Effector memory CD8-positive, alpha-beta T cell (primary cell): ENCODE measurements around the gene ATP8B4.

Experiments
- ATAC-seq: fragments of 150-1000 bp; cut with Tn5 transposase; replicated peaks from 2 replicates; pipeline ENCODE4 v1.10.0; 2021; ENCODE audit warnings: mild to moderate bottlenecking, moderate library complexity
- DNase-seq, 3 experiments: peaks; one replicate each; pipeline ENCODE4 v3.0.0; 2021
- H3K27ac Mint-ChIP-seq, 2 donors: one replicate each; pipeline ENCODE4 v1.8.0; 2022; ENCODE audit warnings: mild to moderate bottlenecking in 2 of 2, mixed read lengths in 2 of 2, moderate library complexity in 2 of 2
- H3K27me3 Mint-ChIP-seq, 2 donors: one replicate each; pipeline ENCODE4 v1.8.0; 2022; ENCODE audit warnings: mixed read lengths in 2 of 2
- H3K36me3 Mint-ChIP-seq: one replicate; pipeline ENCODE4 v1.8.0; 2022; ENCODE audit warnings: mild to moderate bottlenecking, moderate library complexity, mixed read lengths; ENCODE audit not compliant: insufficient read depth
- H3K4me1 Mint-ChIP-seq, 2 donors: one replicate each; pipeline ENCODE4 v1.8.0; 2022; ENCODE audit warnings: low read depth in 2 of 2, mixed read lengths in 2 of 2
- H3K4me3 Mint-ChIP-seq, 2 donors: one replicate each; pipeline ENCODE4 v1.8.0; 2022; ENCODE audit warnings: mild to moderate bottlenecking in 2 of 2, mixed read lengths in 2 of 2, moderate library complexity in 2 of 2
- H3K9me3 Mint-ChIP-seq, 2 donors: one replicate each; pipeline ENCODE4 v1.8.0; 2022; ENCODE audit warnings: mixed read lengths in 2 of 2

Gene ATP8B4

GRCh38 chr15:49927189-49927861 is 191.7 kb downstream of the ATP8B4 start:
- Mint-ChIP-seq H3K36me3 (no peaks in the 10 kb centered on the region), H3K4me1 (no peaks in the 10 kb centered on the region), H3K4me3 (no peak overlapping the region), H3K27me3 (peaks cover 0 to 7% of the 10 kb centered on the region in 2 donors), H3K9me3 (no peaks in the 10 kb centered on the region), H3K27ac (no peak overlapping the region)
- DNase-seq (no peak), ATAC-seq (no peak)

GRCh38 chr15:49926740-49927139 is 192.3 kb downstream of the ATP8B4 start:
- no peaks in the 10 kb centered on the region for H3K9me3 Mint-ChIP-seq
- no peak overlapping the region for H3K27ac Mint-ChIP-seq
- no peaks in the 10 kb centered on the region for H3K36me3 Mint-ChIP-seq
- peaks cover 0 to 7% of the 10 kb centered on the region in 2 donors for H3K27me3 Mint-ChIP-seq
- H3K4me3 Mint-ChIP-seq, result no peak overlapping the region
- no peak for DNase-seq
- no peaks in the 10 kb centered on the region for H3K4me1 Mint-ChIP-seq
- ATAC-seq, result no peak

- no peaks in the 10 kb centered on the region for H3K36me3 Mint-ChIP-seq
- H3K27me3 Mint-ChIP-seq, result peaks cover 0 to 7% of the 10 kb centered on the region in 2 donors
- DNase-seq (no peak), ATAC-seq (no peak)
- no peak overlapping the region for H3K27ac Mint-ChIP-seq
- no peaks in the 10 kb centered on the region for H3K4me1 Mint-ChIP-seq
- no peak overlapping the region for H3K4me3 Mint-ChIP-seq
- H3K9me3 Mint-ChIP-seq, result no peaks in the 10 kb centered on the region
These were observed 195.4 kb downstream of the ATP8B4 start for GRCh38 chr15:49923671-49924070.

GRCh38 chr15:49919034-49919433 is 200.0 kb downstream of the ATP8B4 start:
- ATAC-seq (no peak), DNase-seq (no peak)
- Mint-ChIP-seq H3K9me3 (no peaks in the 10 kb centered on the region), H3K27ac (no peak overlapping the region), H3K4me1 (no peaks in the 10 kb centered on the region), H3K27me3 (no peaks in the 10 kb centered on the region), H3K36me3 (no peaks in the 10 kb centered on the region), H3K4me3 (no peak overlapping the region)

GRCh38 chr15:49918121-49918520 is 200.9 kb downstream of the ATP8B4 start:
- DNase-seq, result no peak
- Mint-ChIP-seq H3K9me3 (no peaks in the 10 kb centered on the region), H3K4me1 (no peaks in the 10 kb centered on the region), H3K4me3 (no peak overlapping the region), H3K27me3 (no peaks in the 10 kb centered on the region), H3K36me3 (no peaks in the 10 kb centered on the region), H3K27ac (no peak overlapping the region)
- ATAC-seq, result no peak

GRCh38 chr15:49916998-49917397 is 202.0 kb downstream of the ATP8B4 start:
- DNase-seq (no peak), ATAC-seq (no peak)
- no peak overlapping the region for H3K4me3 Mint-ChIP-seq
- no peak overlapping the region for H3K27ac Mint-ChIP-seq
- no peaks in the 10 kb centered on the region for H3K4me1 Mint-ChIP-seq
- no peaks in the 10 kb centered on the region for H3K36me3 Mint-ChIP-seq
- no peaks in the 10 kb centered on the region for H3K9me3 Mint-ChIP-seq
- no peaks in the 10 kb centered on the region for H3K27me3 Mint-ChIP-seq

GRCh38 chr15:49915822-49916221 is 203.2 kb downstream of the ATP8B4 start:
- Mint-ChIP-seq H3K27me3 (no peaks in the 10 kb centered on the region), H3K4me3 (no peak overlapping the region), H3K9me3 (no peaks in the 10 kb centered on the region), H3K27ac (no peak overlapping the region), H3K36me3 (no peaks in the 10 kb centered on the region), H3K4me1 (no peaks in the 10 kb centered on the region)
- ATAC-seq, result no peak
- no peak for DNase-seq

GRCh38 chr15:49908933-49909295 is 210.1 kb downstream of the ATP8B4 start:
- H3K4me3 Mint-ChIP-seq, result no peak overlapping the region
- H3K36me3 Mint-ChIP-seq, result no peaks in the 10 kb centered on the region
- H3K9me3 Mint-ChIP-seq, result no peaks in the 10 kb centered on the region
- no peaks in the 10 kb centered on the region for H3K4me1 Mint-ChIP-seq
- DNase-seq (no peak), ATAC-seq (no peak)
- H3K27ac Mint-ChIP-seq, result no peak overlapping the region
- H3K27me3 Mint-ChIP-seq, result peaks cover 8 to 22% of the 10 kb centered on the region in 2 donors

GRCh38 chr15:49908236-49908932 is 210.6 kb downstream of the ATP8B4 start:
- no peak overlapping the region for H3K4me3 Mint-ChIP-seq
- no peak overlapping the region for H3K27ac Mint-ChIP-seq
- DNase-seq (no peak), ATAC-seq (no peak)
- H3K36me3 Mint-ChIP-seq, result no peaks in the 10 kb centered on the region
- no peaks in the 10 kb centered on the region for H3K9me3 Mint-ChIP-seq
- peaks cover 8 to 22% of the 10 kb centered on the region in 2 donors for H3K27me3 Mint-ChIP-seq
- no peaks in the 10 kb centered on the region for H3K4me1 Mint-ChIP-seq

- ATAC-seq, result no peak
- H3K4me1 Mint-ChIP-seq, result no peaks in the 10 kb centered on the region
- no peak overlapping the region for H3K27ac Mint-ChIP-seq
- no peak overlapping the region for H3K4me3 Mint-ChIP-seq
- no peaks in the 10 kb centered on the region for H3K9me3 Mint-ChIP-seq
- no peak for DNase-seq
- H3K36me3 Mint-ChIP-seq, result no peaks in the 10 kb centered on the region
- H3K27me3 Mint-ChIP-seq, result peaks cover 8 to 22% of the 10 kb centered on the region in 2 donors
These were observed 212.1 kb downstream of the ATP8B4 start for GRCh38 chr15:49906966-49907365.

- ATAC-seq (no peak), DNase-seq (no peak)
- no peaks in the 10 kb centered on the region for H3K9me3 Mint-ChIP-seq
- no peak overlapping the region for H3K27ac Mint-ChIP-seq
- no peaks in the 10 kb centered on the region for H3K36me3 Mint-ChIP-seq
- peaks cover 8 to 22% of the 10 kb centered on the region in 2 donors for H3K27me3 Mint-ChIP-seq
- H3K4me1 Mint-ChIP-seq, result no peaks in the 10 kb centered on the region
- no peak overlapping the region for H3K4me3 Mint-ChIP-seq
These were observed 213.8 kb downstream of the ATP8B4 start for GRCh38 chr15:49905221-49905620.

GRCh38 chr15:49904296-49904695 is 214.7 kb downstream of the ATP8B4 start:
- Mint-ChIP-seq H3K9me3 (no peaks in the 10 kb centered on the region), H3K27me3 (peaks cover 8 to 18% of the 10 kb centered on the region in 2 donors), H3K4me1 (no peaks in the 10 kb centered on the region), H3K4me3 (no peak overlapping the region), H3K36me3 (no peaks in the 10 kb centered on the region), H3K27ac (no peak overlapping the region)
- ATAC-seq, result no peak
- DNase-seq, result no peak

GRCh38 chr15:49902685-49903501 is 216.1 kb downstream of the ATP8B4 start:
- Mint-ChIP-seq H3K27me3 (peaks cover 8% of the 10 kb centered on the region in 2 donors), H3K9me3 (no peaks in the 10 kb centered on the region), H3K4me3 (no peak overlapping the region), H3K36me3 (no peaks in the 10 kb centered on the region), H3K27ac (no peak overlapping the region), H3K4me1 (no peaks in the 10 kb centered on the region)
- ATAC-seq (no peak), DNase-seq (no peak)
